IPS DF 6.9 (cell line): ENCODE results near the gene HOXA1.

Source experiments
- DNase-seq: peaks from one replicate; pipeline ENCODE4 v3.0.0-alpha.2; 2013; ENCODE audit warnings: low read depth, low spot score
- H3K27ac ChIP-seq: one replicate; pipeline ENCODE4 v1.5.1; 2013; ENCODE audit warnings: low read length, control low read depth
- H3K27me3 ChIP-seq: 2 replicates; pipeline ENCODE4 v1.6.1; 2013; ENCODE audit warnings: mild to moderate bottlenecking, low read length; ENCODE audit not compliant: control insufficient read depth, insufficient read depth
- H3K36me3 ChIP-seq: 2 replicates; pipeline ENCODE4 v1.6.1; 2013; ENCODE audit warnings: low read length; ENCODE audit not compliant: control insufficient read depth, insufficient read depth
- H3K4me1 ChIP-seq: 2 replicates; pipeline ENCODE4 v1.6.1; 2013; ENCODE audit warnings: low read length; ENCODE audit not compliant: control insufficient read depth, insufficient read depth
- H3K4me3 ChIP-seq: 2 replicates; pipeline ENCODE4 v1.5.1; 2013; ENCODE audit warnings: mild to moderate bottlenecking, low read length
- H3K9me3 ChIP-seq: 2 replicates; pipeline ENCODE4 v1.6.1; 2013; ENCODE audit warnings: low read length, inconsistent platforms; ENCODE audit not compliant: control insufficient read depth, insufficient read depth
- WGBS: extraction: QIAGEN DNeasy Blood & Tissue Kit; methylation state at CpG from one replicate; pipeline ENCODE4 v1.1.7; 2013; ENCODE audit warnings: mixed read lengths, missing lambda C conversion rate; ENCODE audit not compliant: insufficient read length, insufficient coverage; 5-methylcytosine and 5-hydroxymethylcytosine counted together

Gene HOXA1

DNA sequence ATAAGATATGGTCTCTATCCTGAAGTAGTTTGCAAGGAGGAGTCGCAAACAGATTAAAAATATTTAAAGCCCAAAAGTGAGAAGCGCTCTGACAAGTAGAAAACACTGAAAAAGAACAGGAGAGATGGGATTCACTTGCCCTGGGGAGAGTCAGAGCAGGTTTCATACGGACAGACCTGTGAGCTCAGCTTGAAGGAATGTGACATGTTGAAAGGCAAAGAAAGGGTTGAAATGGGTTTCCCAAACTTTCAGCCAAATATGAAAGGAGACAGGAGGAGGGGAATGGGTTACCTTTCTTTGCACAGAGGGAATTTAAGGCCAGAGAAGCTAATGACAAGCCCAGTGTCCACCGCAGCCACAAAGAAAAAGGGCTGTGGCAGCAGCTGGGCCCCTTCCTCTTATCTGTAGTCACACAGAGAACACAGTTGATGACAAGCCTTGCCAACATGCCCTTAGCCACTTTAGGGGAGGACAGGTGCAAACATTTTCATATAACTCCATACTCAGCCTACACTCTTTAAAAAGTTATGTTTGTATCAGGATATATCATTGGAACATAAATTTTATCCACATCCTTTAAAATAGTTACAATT, 14.9 kb downstream of the HOXA1 start:
- H3K9me3 ChIP-seq: no peaks in the 10 kb centered on the region
- peaks cover under 1% of the 10 kb centered on the region; the same call in 1 of the 2 replicates for H3K27me3 ChIP-seq
- WGBS: no CpG with 5 or more reads among the region's 4 CpGs
- no peak overlapping the region for H3K27ac ChIP-seq
- H3K4me3 ChIP-seq: no peak overlapping the region
- H3K36me3 ChIP-seq: no peaks in the 10 kb centered on the region
- no peak for DNase-seq
- H3K4me1 ChIP-seq: no peaks in the 10 kb centered on the region

DNA sequence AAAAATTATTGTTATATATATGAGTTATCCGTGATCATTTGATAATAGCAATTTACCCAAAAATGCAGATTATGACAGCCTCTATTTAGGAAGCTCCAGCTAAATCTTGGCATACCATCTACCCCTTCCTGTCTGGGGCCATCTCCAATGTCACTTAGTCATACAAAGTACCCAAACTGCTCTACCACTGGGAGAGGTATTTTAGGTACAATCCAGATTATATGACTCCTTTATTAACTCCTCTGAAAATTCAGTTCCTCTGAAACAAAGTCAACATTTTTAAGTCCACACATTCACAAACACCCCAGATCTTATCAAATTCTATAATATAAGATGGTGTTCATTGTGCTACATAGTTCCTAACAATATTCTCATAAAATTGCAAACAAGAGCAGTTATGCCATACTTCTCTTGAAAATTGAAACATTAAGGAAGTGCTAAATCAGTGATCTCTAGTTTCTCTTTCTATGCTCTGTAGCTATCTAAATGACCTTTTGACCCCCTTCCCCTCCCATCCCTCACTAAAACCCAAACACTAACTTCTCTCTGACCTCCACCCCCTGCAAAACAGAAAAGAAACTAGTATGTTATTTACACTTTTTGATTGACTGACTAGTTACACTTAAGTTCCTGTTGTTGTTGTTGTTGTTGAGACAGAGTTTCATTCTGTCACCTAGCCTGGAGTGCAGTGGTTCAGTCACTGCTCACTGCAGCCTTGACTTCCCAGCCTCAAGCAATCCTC, 16.4 kb downstream of the HOXA1 start:
- Histone ChIP-seq H3K4me3 (no peak overlapping the region), H3K36me3 (no peaks in the 10 kb centered on the region), H3K9me3 (no peaks in the 10 kb centered on the region), H3K4me1 (no peaks in the 10 kb centered on the region), H3K27me3 (no peaks in the 10 kb centered on the region), H3K27ac (no peak overlapping the region)
- no CpG with 5 or more reads among the region's 1 CpG for WGBS
- DNase-seq: no peak

DNA sequence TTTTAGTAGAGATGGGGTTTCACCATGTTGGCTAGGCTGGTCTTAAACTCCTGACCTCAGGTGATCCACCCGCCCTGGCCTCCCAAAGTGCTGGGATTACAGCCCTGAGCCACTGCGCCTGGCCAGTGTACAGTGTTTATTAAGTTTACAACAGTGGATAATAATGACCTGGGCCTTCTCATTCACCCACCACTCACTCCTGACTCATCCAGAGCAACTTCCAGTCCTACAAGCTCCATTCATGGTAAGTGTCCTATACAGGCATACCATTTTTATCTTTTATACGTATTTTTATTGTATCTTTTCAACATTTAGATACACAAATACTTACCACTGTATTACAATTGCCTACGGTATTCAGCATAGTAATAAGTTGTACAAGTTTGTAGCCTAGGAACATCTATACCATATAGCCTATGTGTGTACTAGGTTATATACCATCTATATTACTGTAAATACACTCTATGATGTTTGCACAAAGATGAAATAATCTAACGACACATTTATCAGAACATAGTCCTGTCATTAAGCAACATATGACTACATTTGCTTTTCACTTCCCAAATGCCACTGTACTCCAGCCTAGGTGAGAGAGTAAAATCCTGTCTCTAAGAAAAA, 17.1 kb downstream of the HOXA1 start:
- no CpG with 5 or more reads among the region's 5 CpGs for WGBS

GRCh38 chr7:27073076-27073475, 22.7 kb downstream of the HOXA1 start:
- H3K4me3 ChIP-seq: no peak overlapping the region
- DNase-seq: no peak
- H3K27me3 ChIP-seq: no peaks in the 10 kb centered on the region
- H3K36me3 ChIP-seq: no peaks in the 10 kb centered on the region
- no peaks in the 10 kb centered on the region for H3K9me3 ChIP-seq
- no peak overlapping the region for H3K27ac ChIP-seq
- no peaks in the 10 kb centered on the region for H3K4me1 ChIP-seq

More for the DNA sequence above, 17.1 kb downstream of the HOXA1 start:
- Histone ChIP-seq H3K36me3 (no peaks in the 10 kb centered on the region), H3K4me3 (no peak overlapping the region), H3K4me1 (no peaks in the 10 kb centered on the region), H3K27ac (no peak overlapping the region), H3K27me3 (no peaks in the 10 kb centered on the region), H3K9me3 (no peaks in the 10 kb centered on the region)
- no peak for DNase-seq

GRCh38 chr7:27071622-27072390, 24.0 kb downstream of the HOXA1 start:
- DNase-seq: no peak
- no peaks in the 10 kb centered on the region for H3K4me1 ChIP-seq
- H3K9me3 ChIP-seq: no peaks in the 10 kb centered on the region
- H3K4me3 ChIP-seq: no peak overlapping the region
- WGBS: no CpG with 5 or more reads among the region's 6 CpGs
- H3K36me3 ChIP-seq: no peaks in the 10 kb centered on the region
- H3K27ac ChIP-seq: no peak overlapping the region
- no peaks in the 10 kb centered on the region for H3K27me3 ChIP-seq

GRCh38 chr7:27068259-27068658, 27.5 kb downstream of the HOXA1 start:
- H3K4me3 ChIP-seq: no peak overlapping the region
- H3K9me3 ChIP-seq: no peaks in the 10 kb centered on the region
- H3K27me3 ChIP-seq: no peaks in the 10 kb centered on the region
- H3K36me3 ChIP-seq: no peaks in the 10 kb centered on the region
- no peak overlapping the region for H3K27ac ChIP-seq
- no CpG with 5 or more reads among the region's 1 CpG for WGBS
- DNase-seq: no peak
- H3K4me1 ChIP-seq: no peaks in the 10 kb centered on the region

DNA sequence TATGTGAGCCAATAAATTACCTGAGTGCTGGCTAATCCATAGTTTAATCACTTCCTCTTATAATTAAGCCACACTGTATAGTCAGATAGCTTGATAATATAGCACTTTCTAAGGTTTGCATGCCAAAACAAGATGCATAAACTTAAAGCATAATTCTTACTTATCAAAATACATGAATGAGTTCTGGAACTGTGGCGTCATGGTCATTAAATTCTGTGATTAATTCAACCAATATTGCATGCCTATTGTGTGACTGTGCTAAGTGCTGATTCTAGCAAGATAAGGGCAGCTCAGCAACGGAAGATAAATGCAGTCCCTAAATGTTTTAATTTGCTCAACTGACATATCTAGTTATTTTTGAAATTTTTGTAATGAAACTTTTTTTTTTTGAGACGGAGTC, 29.7 kb downstream of the HOXA1 start:
- no peak overlapping the region for H3K27ac ChIP-seq
- WGBS: no CpG with 5 or more reads among the region's 3 CpGs
- no peaks in the 10 kb centered on the region for H3K36me3 ChIP-seq

DNA sequence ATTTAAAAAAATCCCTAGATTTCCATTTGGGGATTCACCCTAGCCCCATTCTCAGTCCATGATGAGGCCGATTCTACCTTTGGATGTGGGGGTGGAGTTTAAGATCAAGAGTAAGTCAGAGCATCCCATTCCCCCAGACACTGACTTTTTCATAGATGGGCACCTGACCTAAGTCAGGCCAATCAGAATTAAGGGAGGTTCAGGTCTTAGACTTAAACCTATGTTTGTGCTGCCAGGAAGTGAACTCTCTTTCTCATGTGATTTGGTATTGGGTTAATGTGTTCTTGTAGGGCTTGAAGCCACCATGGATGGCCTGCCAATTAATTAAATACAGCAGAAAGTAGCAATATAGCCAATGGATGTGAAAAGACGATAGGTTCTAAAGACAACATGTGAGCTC, 30.1 kb downstream of the HOXA1 start:
- Histone ChIP-seq H3K9me3 (no peaks in the 10 kb centered on the region), H3K27ac (no peak overlapping the region), H3K4me3 (no peak overlapping the region), H3K36me3 (no peaks in the 10 kb centered on the region), H3K4me1 (no peaks in the 10 kb centered on the region), H3K27me3 (no peaks in the 10 kb centered on the region)
- DNase-seq: no peak
- no CpG with 5 or more reads among the region's 2 CpGs for WGBS

More for the DNA sequence above, 29.7 kb downstream of the HOXA1 start:
- no peaks in the 10 kb centered on the region for H3K27me3 ChIP-seq
- no peak for DNase-seq
- no peaks in the 10 kb centered on the region for H3K4me1 ChIP-seq
- no peaks in the 10 kb centered on the region for H3K9me3 ChIP-seq
- H3K4me3 ChIP-seq: no peak overlapping the region

- no CpG with 5 or more reads among the region's 2 CpGs for WGBS
- H3K27ac ChIP-seq: no peak overlapping the region
These were observed 31.1 kb downstream of the HOXA1 start for GRCh38 chr7:27064661-27065060.

DNA sequence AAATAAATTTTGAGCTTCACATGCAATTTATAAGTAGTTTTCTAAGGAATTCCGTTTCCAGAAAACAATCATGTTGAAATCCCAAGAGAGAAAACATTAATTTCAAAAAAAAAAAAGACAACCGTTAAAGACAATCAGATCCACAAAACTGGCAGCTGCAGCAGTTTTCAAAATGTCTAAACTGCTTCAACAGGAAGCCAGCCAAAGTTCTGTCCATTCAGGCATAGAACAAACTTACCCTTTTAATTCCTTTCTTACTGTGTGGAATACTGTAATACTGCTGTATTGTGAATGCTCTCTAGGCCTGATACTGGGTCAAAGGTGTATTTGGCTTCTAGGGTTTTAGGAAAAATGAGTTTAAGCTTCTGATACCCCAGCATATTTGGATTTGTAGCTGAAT, 31.6 kb downstream of the HOXA1 start:
- WGBS: no CpG with 5 or more reads among the region's 2 CpGs
- H3K27ac ChIP-seq: no peak overlapping the region

More at GRCh38 chr7:27064661-27065060, 31.1 kb downstream of the HOXA1 start:
- Histone ChIP-seq H3K9me3 (no peaks in the 10 kb centered on the region), H3K27me3 (no peaks in the 10 kb centered on the region), H3K4me3 (no peak overlapping the region), H3K36me3 (no peaks in the 10 kb centered on the region), H3K4me1 (no peaks in the 10 kb centered on the region)
- no peak for DNase-seq

More for the DNA sequence above, 31.6 kb downstream of the HOXA1 start:
- H3K4me1 ChIP-seq: no peaks in the 10 kb centered on the region
- DNase-seq: no peak
- no peaks in the 10 kb centered on the region for H3K36me3 ChIP-seq
- no peaks in the 10 kb centered on the region for H3K9me3 ChIP-seq
- no peak overlapping the region for H3K4me3 ChIP-seq
- no peaks in the 10 kb centered on the region for H3K27me3 ChIP-seq
